Keratinocyte (primary cell): Measurements from ENCODE around the gene IGFBP4. TPM values are rescaled to one million over a fixed set of nuclear protein-coding genes. Genes with fewer than 3 reads are reported as not detected.
A peak's percentile ranks its signal among the peaks of the same experiment; 100 is the strongest.

ENCODE experiments used
- DNase-seq: peaks from one replicate; pipeline ENCODE4 v3.0.0-alpha.2; 2011; ENCODE audit warnings: low read depth, missing footprints, low spot score
- FAIRE-seq: peaks from 2 replicates; lab custom pipeline; 2011; peaks lifted over from hg19 to GRCh38; lab: Jason Lieb, UNC
- H2AFZ ChIP-seq: 2 replicates; pipeline ENCODE4 v1.6.0; 2012; ENCODE audit warnings: low read length, control low read depth, inconsistent platforms; ENCODE audit not compliant: control insufficient read depth
- H3K27ac ChIP-seq: 2 replicates; pipeline ENCODE4 v1.5.1; 2011; ENCODE audit warnings: low read length; ENCODE audit not compliant: control insufficient read depth, insufficient read depth
- H3K27me3 ChIP-seq: 3 replicates; pipeline ENCODE4 v1.6.0; 2011; ENCODE audit warnings: low read length; ENCODE audit not compliant: control insufficient read depth, insufficient read depth; ENCODE audit errors: extremely low read depth
- H3K36me3 ChIP-seq, 2 experiments: 2 replicates in 1 of 2; 3 replicates in 1 of 2; pipeline ENCODE4 v1.5.1; 2011; ENCODE audit warnings: low read length in 2 of 2, mild to moderate bottlenecking in 1 of 2; ENCODE audit not compliant: control insufficient read depth in 2 of 2, insufficient read depth in 2 of 2; ENCODE audit errors: extremely low read depth in 1 of 2
- H3K4me1 ChIP-seq: 3 replicates; pipeline ENCODE4 v1.5.1; 2011; ENCODE audit warnings: low read length; ENCODE audit not compliant: control insufficient read depth, insufficient read depth; ENCODE audit errors: extremely low read depth
- H3K4me2 ChIP-seq: 3 replicates; pipeline ENCODE4 v1.6.0; 2011; ENCODE audit warnings: low read depth, low read length; ENCODE audit not compliant: control insufficient read depth, insufficient read depth; ENCODE audit errors: extremely low read depth
- H3K4me3 ChIP-seq, 3 experiments: fragments of 200-600 bp in 1 of 3; sonication (generic) in 1 of 3; 2 replicates in 2 of 3; 3 replicates in 1 of 3; pipeline ENCODE4 v1.5.1; 2011 to 2016; ENCODE audit warnings: low read length in 3 of 3, mild to moderate bottlenecking in 3 of 3, control low read depth in 2 of 3, inconsistent platforms in 1 of 3, low read depth in 1 of 3, mixed read lengths in 1 of 3, mixed run types in 1 of 3, moderate library complexity in 1 of 3; ENCODE audit not compliant: control insufficient read depth in 2 of 3, insufficient read depth in 2 of 3; ENCODE audit errors: extremely low read depth in 1 of 3
- H3K79me2 ChIP-seq: 2 replicates; pipeline ENCODE4 v1.6.0; 2012; ENCODE audit warnings: low read length; ENCODE audit not compliant: control insufficient read depth, insufficient read depth
- H3K9ac ChIP-seq: 3 replicates; pipeline ENCODE4 v1.6.0; 2011; ENCODE audit warnings: low read length; ENCODE audit not compliant: control insufficient read depth, insufficient read depth; ENCODE audit errors: extremely low read depth
- H3K9me1 ChIP-seq: 3 replicates; pipeline ENCODE4 v1.6.0; 2011; ENCODE audit warnings: low read length; ENCODE audit not compliant: control insufficient read depth, insufficient read depth; ENCODE audit errors: extremely low read depth
- H3K9me3 ChIP-seq: 2 replicates; pipeline ENCODE4 v1.5.1; 2012; ENCODE audit warnings: low read depth, low read length; ENCODE audit not compliant: control insufficient read depth
- H4K20me1 ChIP-seq: 3 replicates; pipeline ENCODE4 v1.6.0; 2011; ENCODE audit warnings: low read length; ENCODE audit not compliant: control insufficient read depth, insufficient read depth; ENCODE audit errors: extremely low read depth
- EZH2 ChIP-seq: IDR thresholded peaks from one replicate; pipeline ENCODE4 v1.6.1; 2012; ENCODE audit warnings: inconsistent platforms, mild to moderate bottlenecking, low read length, moderate library complexity
- dilution Hi-C: fragments of 300-500 bp; cut with MboI; formaldehyde crosslinking; loops from one replicate; pipeline ENCODE4 v1.7.0; 2020; ENCODE audit warnings: low sequenced_read_pairs; ENCODE audit not compliant: extremely low pct_ligation_motif_present
- polyA plus RNA-seq, 5 experiments: library from polyadenylated mRNA; depleted of rRNA in 3 of 5; stranded (reverse) in 3 of 5; stranded (forward) in 1 of 5; unstranded in 1 of 5; fragments of >200 nt; gene quantifications; 1 replicate in 1 of 5; 2 replicates in 3 of 5; 3 replicates in 1 of 5; pipeline versions ENCODE4 v1.2.1 to v1.2.3, GENCODE V29; 2011 to 2012; ENCODE audit warnings: missing spikeins in 2 of 5, low read depth in 1 of 5, low replicate concordance in 1 of 5
- TF ChIP-seq, protein P1 (sequence below), 3 experiments: IDR thresholded peaks in 1 of 3; conservative IDR thresholded peaks in 1 of 3; optimal IDR thresholded peaks in 1 of 3; 2 replicates in 2 of 3; 3 replicates in 1 of 3; pipeline versions ENCODE3 to v1.5.1; 2011; ENCODE audit warnings: low read length in 3 of 3, mild to moderate bottlenecking in 3 of 3, moderate library complexity in 2 of 3, control low read depth in 1 of 3, inconsistent platforms in 1 of 3; ENCODE audit not compliant: insufficient read depth in 2 of 3; ENCODE audit errors: extremely low read depth in 1 of 3

Gene IGFBP4
- polyA plus RNA-seq, 1 donor (not counting 4 experiments of a cell fraction or from before 2014, with no cell fraction given): 6.0 TPM

DNA sequence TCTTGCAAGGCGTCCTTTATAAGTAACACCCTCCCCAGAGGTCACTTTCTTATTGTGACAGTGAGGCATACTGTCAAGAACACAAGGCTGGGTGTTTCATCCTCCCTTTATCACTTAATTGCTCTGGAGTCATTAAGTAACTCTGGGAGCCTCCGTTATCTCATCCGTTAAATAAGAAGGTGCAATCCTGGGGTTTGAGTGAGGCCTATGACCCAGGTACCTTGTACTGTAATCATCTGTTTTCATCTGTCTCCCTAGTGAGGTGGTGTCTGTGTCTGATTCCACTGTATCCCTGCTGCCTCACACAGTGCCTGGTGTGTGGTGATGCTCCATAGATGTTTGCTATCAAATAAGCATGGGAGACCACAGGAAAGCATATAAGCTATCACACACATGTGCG, 40.4 kb downstream of the IGFBP4 start:
- peaks cover 74% of the 10 kb centered on the region for H4K20me1 ChIP-seq
- dilution Hi-C loops: no loop called here
- H3K27ac ChIP-seq: peak overlapping the region; percentile 96
- H3K27me3 ChIP-seq: no peaks in the 10 kb centered on the region
- H3K4me1 ChIP-seq: peaks cover 62% of the 10 kb centered on the region
- H3K4me2 ChIP-seq: no peak overlapping the region
- TF ChIP-seq, protein P1, sequence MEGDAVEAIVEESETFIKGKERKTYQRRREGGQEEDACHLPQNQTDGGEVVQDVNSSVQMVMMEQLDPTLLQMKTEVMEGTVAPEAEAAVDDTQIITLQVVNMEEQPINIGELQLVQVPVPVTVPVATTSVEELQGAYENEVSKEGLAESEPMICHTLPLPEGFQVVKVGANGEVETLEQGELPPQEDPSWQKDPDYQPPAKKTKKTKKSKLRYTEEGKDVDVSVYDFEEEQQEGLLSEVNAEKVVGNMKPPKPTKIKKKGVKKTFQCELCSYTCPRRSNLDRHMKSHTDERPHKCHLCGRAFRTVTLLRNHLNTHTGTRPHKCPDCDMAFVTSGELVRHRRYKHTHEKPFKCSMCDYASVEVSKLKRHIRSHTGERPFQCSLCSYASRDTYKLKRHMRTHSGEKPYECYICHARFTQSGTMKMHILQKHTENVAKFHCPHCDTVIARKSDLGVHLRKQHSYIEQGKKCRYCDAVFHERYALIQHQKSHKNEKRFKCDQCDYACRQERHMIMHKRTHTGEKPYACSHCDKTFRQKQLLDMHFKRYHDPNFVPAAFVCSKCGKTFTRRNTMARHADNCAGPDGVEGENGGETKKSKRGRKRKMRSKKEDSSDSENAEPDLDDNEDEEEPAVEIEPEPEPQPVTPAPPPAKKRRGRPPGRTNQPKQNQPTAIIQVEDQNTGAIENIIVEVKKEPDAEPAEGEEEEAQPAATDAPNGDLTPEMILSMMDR (optimal IDR thresholded peaks at IDR 0.05 in 1 of 3, IDR thresholded peaks at IDR 0.05 in 1 of 3, conservative IDR thresholded peaks at IDR 0.05 in 1 of 3; ENCODE audit: extremely low read depth in 1 of 3, insufficient read depth in 2 of 3, low read length in 3 of 3): no peak
- TF ChIP-seq EZH2: no peak
- H3K9me1 ChIP-seq: peaks cover 3% of the 10 kb centered on the region
- DNase-seq: peak; percentile 49
- H3K9ac ChIP-seq: no peak overlapping the region
- H3K36me3 ChIP-seq: peaks cover 41 to 92% of the 10 kb centered on the region in 2 experiments
- no peak overlapping the region for H3K4me3 ChIP-seq
- no peak overlapping the region for H2AFZ ChIP-seq
- no peaks in the 10 kb centered on the region for H3K9me3 ChIP-seq
- H3K79me2 ChIP-seq: no peaks in the 10 kb centered on the region
- FAIRE-seq: no peak

DNA sequence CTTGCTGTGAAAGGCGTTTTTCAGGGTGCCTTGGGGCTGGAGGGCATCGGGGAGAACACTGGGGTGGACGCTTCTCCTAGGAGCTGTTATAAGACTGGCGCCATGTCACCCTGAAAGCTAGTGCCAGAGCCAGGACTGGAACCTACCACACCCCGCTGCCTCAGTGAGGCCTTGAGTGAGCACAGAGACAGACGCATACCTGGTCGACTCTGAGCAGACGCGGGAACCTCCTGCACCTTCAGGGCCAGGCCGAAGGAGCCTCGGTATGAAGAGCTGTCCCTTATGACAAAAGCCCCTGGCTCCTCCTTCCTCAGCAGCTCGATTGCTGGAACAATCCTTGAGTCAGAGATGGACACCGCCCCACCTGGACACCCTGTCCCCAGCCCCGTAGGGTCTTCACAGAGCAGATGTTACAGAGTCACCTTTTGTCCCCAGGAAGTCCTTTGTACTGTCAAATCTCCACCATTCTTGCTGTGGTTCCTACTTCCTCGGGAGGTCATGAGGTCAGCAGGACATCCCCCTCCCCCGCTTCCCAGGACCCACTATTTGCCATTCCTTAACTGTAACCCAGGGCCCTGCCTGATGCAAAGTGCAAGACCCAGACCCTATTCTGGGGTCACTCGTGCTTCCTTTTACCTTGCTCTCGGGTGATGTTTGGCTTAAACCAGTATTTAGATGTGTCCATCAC, 41.2 kb downstream of the IGFBP4 start:
- Histone ChIP-seq H3K4me2 (no peak overlapping the region), H3K4me3 (no peak overlapping the region), H2AFZ (no peak overlapping the region), H3K27me3 (no peaks in the 10 kb centered on the region), H3K79me2 (no peaks in the 10 kb centered on the region), H3K4me1 (peaks cover 70% of the 10 kb centered on the region), H3K27ac (peak overlapping the region; percentile 96), H3K9me3 (no peaks in the 10 kb centered on the region), H4K20me1 (peaks cover 76% of the 10 kb centered on the region), H3K9me1 (peaks cover 3% of the 10 kb centered on the region), H3K9ac (peak overlapping the region; percentile 17), H3K36me3 (peaks cover 37 to 92% of the 10 kb centered on the region in 2 experiments)
- dilution Hi-C loops: no loop called here
- TF ChIP-seq, protein P1 (optimal IDR thresholded peaks at IDR 0.05 in 1 of 3, IDR thresholded peaks at IDR 0.05 in 1 of 3, conservative IDR thresholded peaks at IDR 0.05 in 1 of 3; ENCODE audit: extremely low read depth in 1 of 3, insufficient read depth in 2 of 3, low read length in 3 of 3): no peak
- no peak for TF ChIP-seq EZH2
- FAIRE-seq (no peak), DNase-seq (peak; percentile 69)
